IPS-18a (cell line): ENCODE results near the gene AGRN.
"Not testable (repeated sequence)": the region's sequence is repeated elsewhere in the genome, so short reads cannot be mapped to it uniquely, and the experiment has no call there.

ENCODE experiments used
- H3K27ac ChIP-seq: one replicate; pipeline ENCODE4 v1.5.1; 2013; ENCODE audit warnings: low read length
- H3K27me3 ChIP-seq: one replicate; pipeline ENCODE4 v1.6.1; 2013; ENCODE audit warnings: mild to moderate bottlenecking, low read length; ENCODE audit not compliant: control insufficient read depth, insufficient read depth
- H3K36me3 ChIP-seq: one replicate; pipeline ENCODE4 v1.6.1; 2013; ENCODE audit warnings: low read depth, low read length; ENCODE audit not compliant: control insufficient read depth
- H3K4me1 ChIP-seq: one replicate; pipeline ENCODE4 v1.6.1; 2013; ENCODE audit warnings: low read depth, low read length; ENCODE audit not compliant: control insufficient read depth
- H3K4me3 ChIP-seq: one replicate; pipeline ENCODE4 v1.5.1; 2013; ENCODE audit warnings: low read length
- H3K9ac ChIP-seq: one replicate; pipeline ENCODE4 v1.6.1; 2013; ENCODE audit warnings: mild to moderate bottlenecking, low read length, moderate library complexity
- H3K9me3 ChIP-seq: one replicate; pipeline ENCODE4 v1.6.1; 2013; ENCODE audit warnings: low read depth, low read length; ENCODE audit not compliant: control insufficient read depth

The AGRN gene

GRCh38 chr1:1006305-1007159, 13.4 kb upstream of the AGRN start:
- Histone ChIP-seq H3K4me3 (no peak overlapping the region), H3K9ac (no peak overlapping the region), H3K4me1 (peaks cover 8% of the 10 kb centered on the region), H3K27me3 (peaks cover 53% of the 10 kb centered on the region), H3K36me3 (no peaks in the 10 kb centered on the region), H3K9me3 (no peaks in the 10 kb centered on the region), H3K27ac (no peak overlapping the region)

- H3K9ac ChIP-seq, H3K36me3 ChIP-seq: not testable (repeated sequence)
Observed at GRCh38 chr1:1010131-1010530, 9.8 kb upstream of the AGRN start.

GRCh38 chr1:1011396-1011949, 8.4 kb upstream of the AGRN start:
- Histone ChIP-seq H3K36me3 (no peaks in the 10 kb centered on the region), H3K4me3 (no peak overlapping the region), H3K27ac (no peak overlapping the region), H3K9ac (no peak overlapping the region), H3K4me1 (peaks cover 11% of the 10 kb centered on the region), H3K27me3 (peaks cover 27% of the 10 kb centered on the region), H3K9me3 (no peaks in the 10 kb centered on the region)

More at GRCh38 chr1:1010131-1010530, 9.8 kb upstream of the AGRN start:
- not testable (repeated sequence) for H3K9me3 ChIP-seq, H3K27ac ChIP-seq, H3K4me3 ChIP-seq
- peaks cover 31% of the 10 kb centered on the region for H3K27me3 ChIP-seq
- H3K4me1 ChIP-seq, result peaks cover 15% of the 10 kb centered on the region

GRCh38 chr1:1012736-1013104, 7.2 kb upstream of the AGRN start:
- H3K27ac ChIP-seq, H3K36me3 ChIP-seq, H3K9me3 ChIP-seq: not testable (repeated sequence)
- Histone ChIP-seq H3K4me3 (peak overlapping the region; percentile 48), H3K9ac (peak overlapping the region; percentile 5), H3K27me3 (peaks cover 21% of the 10 kb centered on the region), H3K4me1 (peaks cover 11% of the 10 kb centered on the region)

GRCh38 chr1:1013105-1013921, 6.6 kb upstream of the AGRN start, which contains the start of gene ISG15:
TSS of gene ISG15 (plus strand) at chr1:1013497. CDS start at chr1:1013574, 77 bp downstream.
- Histone ChIP-seq H3K9me3 (no peaks in the 10 kb centered on the region), H3K27ac (no peak within 1 kb of the TSS), H3K36me3 (no peaks in the 10 kb centered on the region), H3K4me3 (peak within 1 kb of the TSS; percentile 48), H3K4me1 (peaks cover 11% of the 10 kb centered on the region), H3K27me3 (peaks cover 16% of the 10 kb centered on the region), H3K9ac (peak within 1 kb of the TSS; percentile 26)

GRCh38 chr1:1013922-1014648, 5.8 kb upstream of the AGRN start:
- H3K9ac ChIP-seq, result peak overlapping the region; percentile 26
- H3K36me3 ChIP-seq, result no peaks in the 10 kb centered on the region
- H3K4me1 ChIP-seq, result peaks cover 11% of the 10 kb centered on the region
- no peak overlapping the region for H3K27ac ChIP-seq
- peak overlapping the region; percentile 48 for H3K4me3 ChIP-seq
- no peaks in the 10 kb centered on the region for H3K9me3 ChIP-seq
- peaks cover 14% of the 10 kb centered on the region for H3K27me3 ChIP-seq

GRCh38 chr1:1014799-1015681, 4.9 kb upstream of the AGRN start:
- Histone ChIP-seq H3K4me1 (peaks cover 11% of the 10 kb centered on the region), H3K27ac (no peak overlapping the region), H3K36me3 (no peaks in the 10 kb centered on the region), H3K9ac (no peak overlapping the region), H3K9me3 (no peaks in the 10 kb centered on the region), H3K4me3 (peak overlapping the region; percentile 48), H3K27me3 (peaks cover 14% of the 10 kb centered on the region)

- H3K9me3 ChIP-seq, H3K4me3 ChIP-seq, H3K36me3 ChIP-seq, H3K27ac ChIP-seq, H3K9ac ChIP-seq: not testable (repeated sequence)
- Histone ChIP-seq H3K27me3 (peaks cover 19% of the 10 kb centered on the region), H3K4me1 (peaks cover 15% of the 10 kb centered on the region)
Observed at GRCh38 chr1:1017397-1018320, 2.3 kb upstream of the AGRN start.

GRCh38 chr1:1018321-1018685, 1.6 kb upstream of the AGRN start:
- peaks cover 15% of the 10 kb centered on the region for H3K4me1 ChIP-seq

More at GRCh38 chr1:1018321-1018685, 1.6 kb upstream of the AGRN start:
- not testable (repeated sequence) for H3K9me3 ChIP-seq, H3K27ac ChIP-seq, H3K9ac ChIP-seq, H3K36me3 ChIP-seq, H3K4me3 ChIP-seq
- peaks cover 19% of the 10 kb centered on the region for H3K27me3 ChIP-seq
